ENCODE results near the gene COL4A2. TPM values are rescaled to one million over a fixed set of nuclear protein-coding genes. Genes with fewer than 3 reads are reported as not detected.

COL4A2 gene
- polyA plus RNA-seq, 1 donor (not counting 4 experiments of a cell fraction or from before 2014, with no cell fraction given), result 30.7 TPM

GRCh38 chr13:110546378-110546777 is 239.3 kb downstream of the COL4A2 start:
- no peaks in the 10 kb centered on the region for H3K9me1 ChIP-seq (ENCODE audit: control insufficient read depth, extremely low read depth, insufficient read depth, low read length)
- TF ChIP-seq EZH2 (IDR thresholded peaks at IDR 0.05; ENCODE audit: low read length), result no peak
- TF ChIP-seq CTCF (optimal IDR thresholded peaks at IDR 0.05 in 1 of 3, IDR thresholded peaks at IDR 0.05 in 1 of 3, conservative IDR thresholded peaks at IDR 0.05 in 1 of 3; ENCODE audit: extremely low read depth in 1 of 3, insufficient read depth in 2 of 3, low read length in 3 of 3), result no peak
- H3K79me2 ChIP-seq (ENCODE audit: control insufficient read depth, insufficient read depth, low read length), result no peaks in the 10 kb centered on the region
- H3K4me2 ChIP-seq (ENCODE audit: control insufficient read depth, extremely low read depth, insufficient read depth, low read depth, low read length), result no peak overlapping the region
- no peak for DNase-seq (ENCODE audit: low read depth, low spot score)
- no peak overlapping the region for H3K27ac ChIP-seq (ENCODE audit: control insufficient read depth, insufficient read depth, low read length)
- no peak overlapping the region for H3K9ac ChIP-seq (ENCODE audit: control insufficient read depth, extremely low read depth, insufficient read depth, low read length)
- H3K4me3 ChIP-seq (ENCODE audit: control insufficient read depth in 2 of 3, extremely low read depth in 1 of 3, insufficient read depth in 2 of 3, low read depth in 1 of 3, low read length in 3 of 3), result no peak overlapping the region
- H3K27me3 ChIP-seq (ENCODE audit: control insufficient read depth, extremely low read depth, insufficient read depth, low read length), result no peaks in the 10 kb centered on the region
- H4K20me1 ChIP-seq (ENCODE audit: control insufficient read depth, extremely low read depth, insufficient read depth, low read length), result no peaks in the 10 kb centered on the region
- no peak for FAIRE-seq
- dilution Hi-C loops (cut with MboI; ENCODE audit: extremely low pct_ligation_motif_present, low sequenced_read_pairs), result no loop called here
- no peak overlapping the region for H2AFZ ChIP-seq (ENCODE audit: control insufficient read depth, low read length)
- no peaks in the 10 kb centered on the region for H3K36me3 ChIP-seq (ENCODE audit: control insufficient read depth in 2 of 2, extremely low read depth in 1 of 2, insufficient read depth in 2 of 2, low read length in 2 of 2)
- no peaks in the 10 kb centered on the region for H3K4me1 ChIP-seq (ENCODE audit: control insufficient read depth, extremely low read depth, insufficient read depth, low read length)
- H3K9me3 ChIP-seq (ENCODE audit: control insufficient read depth, low read depth, low read length), result no peaks in the 10 kb centered on the region

- Histone ChIP-seq H3K27ac (ENCODE audit: control insufficient read depth, insufficient read depth, low read length) (no peak overlapping the region), H3K9me3 (ENCODE audit: control insufficient read depth, low read depth, low read length) (no peaks in the 10 kb centered on the region), H3K9me1 (ENCODE audit: control insufficient read depth, extremely low read depth, insufficient read depth, low read length) (no peaks in the 10 kb centered on the region), H2AFZ (ENCODE audit: control insufficient read depth, low read length) (no peak overlapping the region), H3K4me2 (ENCODE audit: control insufficient read depth, extremely low read depth, insufficient read depth, low read depth, low read length) (no peak overlapping the region), H3K27me3 (ENCODE audit: control insufficient read depth, extremely low read depth, insufficient read depth, low read length) (no peaks in the 10 kb centered on the region), H3K4me1 (ENCODE audit: control insufficient read depth, extremely low read depth, insufficient read depth, low read length) (no peaks in the 10 kb centered on the region), H3K9ac (ENCODE audit: control insufficient read depth, extremely low read depth, insufficient read depth, low read length) (no peak overlapping the region), H3K36me3 (ENCODE audit: control insufficient read depth in 2 of 2, extremely low read depth in 1 of 2, insufficient read depth in 2 of 2, low read length in 2 of 2) (no peaks in the 10 kb centered on the region), H4K20me1 (ENCODE audit: control insufficient read depth, extremely low read depth, insufficient read depth, low read length) (no peaks in the 10 kb centered on the region), H3K79me2 (ENCODE audit: control insufficient read depth, insufficient read depth, low read length) (no peaks in the 10 kb centered on the region), H3K4me3 (ENCODE audit: control insufficient read depth in 2 of 3, extremely low read depth in 1 of 3, insufficient read depth in 2 of 3, low read depth in 1 of 3, low read length in 3 of 3) (no peak overlapping the region)
- dilution Hi-C loops (cut with MboI; ENCODE audit: extremely low pct_ligation_motif_present, low sequenced_read_pairs), result no loop called here
- no peak for DNase-seq (ENCODE audit: low read depth, low spot score)
- FAIRE-seq, result peak; percentile 9
- TF ChIP-seq CTCF (optimal IDR thresholded peaks at IDR 0.05 in 1 of 3, IDR thresholded peaks at IDR 0.05 in 1 of 3, conservative IDR thresholded peaks at IDR 0.05 in 1 of 3; ENCODE audit: extremely low read depth in 1 of 3, insufficient read depth in 2 of 3, low read length in 3 of 3), result no peak
- no peak for TF ChIP-seq EZH2 (IDR thresholded peaks at IDR 0.05; ENCODE audit: low read length)
Observed at GRCh38 chr13:110546926-110547325, 239.8 kb downstream of the COL4A2 start.

Measured in keratinocyte (primary cell).